ENCODE data around the gene MEGF11.

DNA sequence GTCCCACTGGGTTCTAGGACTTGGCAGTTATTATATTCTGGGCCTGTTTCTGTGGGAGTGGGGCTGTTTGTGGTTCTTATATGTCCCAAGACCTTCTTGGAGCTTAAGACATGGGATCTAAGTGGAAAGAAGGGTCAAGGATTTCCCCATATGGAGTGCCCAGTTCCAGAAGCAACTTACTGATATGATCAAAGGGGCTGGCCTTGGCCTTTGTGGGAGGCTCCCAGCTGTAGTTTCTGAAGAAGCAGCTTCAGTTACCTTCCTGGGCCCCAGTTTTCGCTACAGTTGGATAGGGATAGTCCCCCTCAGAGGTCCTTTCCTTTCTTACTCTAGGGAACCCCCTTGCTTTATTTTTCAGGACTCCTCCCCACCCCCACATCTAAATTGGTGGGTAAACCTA, 328.2 kb downstream of the MEGF11 start:
- TF ChIP-seq EZH2 (IDR thresholded peaks at IDR 0.05) (no peak), POLR2AphosphoS5 (IDR thresholded peaks at IDR 0.05; ENCODE audit: borderline replicate concordance, low read depth, low read length) (no peak), FOXP2 (optimal IDR thresholded peaks at IDR 0.05; ENCODE audit: control extremely low read depth, extremely low read length, insufficient read depth) (no peak)
